ENCODE data around the gene LRRC4C.

- TF ChIP-seq CTCF (IDR thresholded peaks at IDR 0.05; ENCODE audit: poor library complexity, severe bottlenecking) (no peak), TAF1 (IDR thresholded peaks at IDR 0.05; ENCODE audit: low read depth) (no peak)
These were observed 107.6 kb downstream of the LRRC4C start for GRCh38 chr11:41351825-41352224.

Data from neural cell (in vitro differentiated cells).